Fibroblast of lung (primary cell): ENCODE data around the gene PCMT1.

ENCODE experiments used
- CTCF ChIP-seq, 2 donors: IDR thresholded peaks in 1 of 2; conservative IDR thresholded peaks in 1 of 2; 1 replicate in 1 of 2; 2 replicates in 1 of 2; pipeline ENCODE4 v1.5.1; 2011 to 2012; ENCODE audit warnings: low read length in 2 of 2, control low read depth in 1 of 2, inconsistent platforms in 1 of 2, low read depth in 1 of 2, mild to moderate bottlenecking in 1 of 2
- EZH2 ChIP-seq: IDR thresholded peaks from 2 replicates; pipeline ENCODE4 v1.5.1; 2012; ENCODE audit warnings: low read length, control low read depth, mild to moderate bottlenecking; ENCODE audit errors: missing control alignments

GRCh38 chr6:149852180-149852579 lies 102.6 kb downstream of the PCMT1 start:
- no peak for TF ChIP-seq EZH2
- TF ChIP-seq CTCF (conservative IDR thresholded peaks at IDR 0.05 in 1 of 2, IDR thresholded peaks at IDR 0.05 in 1 of 2; ENCODE audit: low read depth in 1 of 2, low read length in 2 of 2): no peak
